Activated naive CD4-positive, alpha-beta T cell treated with anti-CD3 and anti-CD28 coated beads, Interleukin-2, amount 50 U/mL, for 16 hours (primary cell): ENCODE data around the gene TNFRSF25.

Experiments
- DNase-seq: peaks from one replicate; pipeline ENCODE4 v3.0.0-alpha.2; 2020

The TNFRSF25 gene

GRCh38 chr1:6486433-6487011, 20.5 kb upstream of the TNFRSF25 start:
- peak; percentile 90 for DNase-seq

GRCh38 chr1:6485168-6486101, 19.5 kb upstream of the TNFRSF25 start:
- no peak for DNase-seq

- DNase-seq: no peak
Measured at GRCh38 chr1:6484826-6485167, 18.8 kb upstream of the TNFRSF25 start.

GRCh38 chr1:6483761-6484117, 17.8 kb upstream of the TNFRSF25 start:
- DNase-seq: no peak

GRCh38 chr1:6483017-6483760, 17.2 kb upstream of the TNFRSF25 start:
- no peak for DNase-seq

- DNase-seq: no peak
Measured at GRCh38 chr1:6481820-6482219, 15.8 kb upstream of the TNFRSF25 start.

GRCh38 chr1:6477039-6477820, 11.3 kb upstream of the TNFRSF25 start:
- DNase-seq: no peak

- no peak for DNase-seq
Measured at GRCh38 chr1:6476483-6476882, 10.5 kb upstream of the TNFRSF25 start.

- peak; percentile 77 for DNase-seq
Measured at GRCh38 chr1:6475381-6476133, 9.6 kb upstream of the TNFRSF25 start.

GRCh38 chr1:6474815-6475282, 8.9 kb upstream of the TNFRSF25 start:
- DNase-seq: no peak

GRCh38 chr1:6473974-6474814, 8.2 kb upstream of the TNFRSF25 start:
- DNase-seq: no peak

- no peak for DNase-seq
Measured at GRCh38 chr1:6473156-6473555, 7.2 kb upstream of the TNFRSF25 start.

GRCh38 chr1:6472391-6472790, 6.4 kb upstream of the TNFRSF25 start:
- no peak for DNase-seq

GRCh38 chr1:6471970-6472368, 6.0 kb upstream of the TNFRSF25 start:
- no peak for DNase-seq

- no peak for DNase-seq
Measured at GRCh38 chr1:6471086-6471969, 5.4 kb upstream of the TNFRSF25 start.

GRCh38 chr1:6470132-6471085, 4.4 kb upstream of the TNFRSF25 start:
- no peak for DNase-seq

- DNase-seq: no peak
Measured at GRCh38 chr1:6468729-6469461, 2.9 kb upstream of the TNFRSF25 start.
